Tibial nerve (tissue), 4 donors: ENCODE data around the gene CDH13.

Source experiments
- CTCF ChIP-seq, 5 experiments: fragments of 200-600 bp in 3 of 5; fragments of 450-650 bp in 2 of 5; sonication (generic) in 3 of 5; IDR thresholded peaks; one replicate each; pipeline ENCODE4 v1.5.1; 2016 to 2019; ENCODE audit warnings: antibody characterized with exemption in 5 of 5, mild to moderate bottlenecking in 3 of 5, moderate library complexity in 2 of 5
- EP300 ChIP-seq, 2 donors: sonication (generic); formaldehyde crosslinking; IDR thresholded peaks; one replicate each; pipeline ENCODE4 v1.6.1; 2017; ENCODE audit warnings: antibody characterized with exemption in 2 of 2, mild to moderate bottlenecking in 1 of 2
- POLR2A ChIP-seq, 2 donors: fragments of 450-650 bp; IDR thresholded peaks; one replicate each; pipeline ENCODE4 v1.6.1; 2017; ENCODE audit warnings: antibody characterized with exemption in 2 of 2, mild to moderate bottlenecking in 2 of 2, moderate library complexity in 2 of 2

- no peak for TF ChIP-seq CTCF (IDR thresholded peaks at IDR 0.05)
- TF ChIP-seq POLR2A (IDR thresholded peaks at IDR 0.05): no peak
- no peak for TF ChIP-seq EP300 (IDR thresholded peaks at IDR 0.05)
These were observed 1175.9 kb downstream of the CDH13 start for GRCh38 chr16:83802554-83803205.
